Fibroblast of mammary gland (primary cell): ENCODE data around the gene CACNA1B.
"Not testable (repeated sequence)": the region's sequence is repeated elsewhere in the genome, so short reads cannot be mapped to it uniquely, and the experiment has no call there.

Experiments
- DNase-seq: peaks from one replicate; pipeline ENCODE4 v3.0.0-alpha.2; 2010; ENCODE audit warnings: low read depth
- H3K4me3 ChIP-seq: 2 replicates; pipeline ENCODE4 v1.5.1; 2011; ENCODE audit warnings: low read depth, mild to moderate bottlenecking, low read length, moderate library complexity; ENCODE audit not compliant: control insufficient read depth
- CTCF ChIP-seq: conservative IDR thresholded peaks from 2 replicates; pipeline ENCODE4 v1.5.1; 2011; ENCODE audit warnings: low read depth, low read length, inconsistent platforms; ENCODE audit not compliant: control insufficient read depth, insufficient read depth

Gene CACNA1B

DNA sequence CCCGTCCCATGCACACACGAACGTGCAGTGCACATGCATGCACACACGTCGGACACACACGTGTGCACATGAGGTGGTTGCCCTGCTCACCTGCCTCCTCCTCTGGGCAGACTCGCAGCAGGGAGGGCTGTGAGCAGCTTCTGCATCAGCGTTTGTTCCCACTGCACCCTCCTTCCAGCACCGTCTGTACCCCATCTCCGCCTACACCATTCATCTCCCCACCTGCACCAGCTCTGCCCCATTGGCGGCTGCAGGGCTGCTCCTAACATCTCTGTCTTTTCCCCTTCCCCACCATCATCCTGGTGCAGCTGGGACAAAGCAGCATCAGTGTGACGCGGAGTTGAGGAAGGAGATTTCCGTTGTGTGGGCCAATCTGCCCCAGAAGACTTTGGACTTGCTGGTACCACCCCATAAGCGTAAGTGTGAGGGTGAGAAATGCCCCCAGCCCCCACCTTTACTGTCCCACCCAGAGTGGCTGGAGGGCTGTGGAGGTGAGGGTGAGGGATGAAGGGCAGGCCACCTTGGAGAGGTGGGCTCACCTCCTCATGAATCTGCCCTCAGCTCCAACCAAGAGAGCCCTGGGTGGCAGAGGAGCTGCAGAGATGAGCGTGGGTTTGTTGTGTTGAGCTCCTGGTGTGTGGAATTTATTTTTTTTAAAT is 234.6 kb downstream of the CACNA1B start:
- TF ChIP-seq CTCF: no peak
- H3K4me3 ChIP-seq: no peak overlapping the region
- no peak for DNase-seq

GRCh38 chr9:138112791-138113600 is 235.4 kb downstream of the CACNA1B start:
- no peak for TF ChIP-seq CTCF
- H3K4me3 ChIP-seq: no peak overlapping the region
- DNase-seq: no peak

DNA sequence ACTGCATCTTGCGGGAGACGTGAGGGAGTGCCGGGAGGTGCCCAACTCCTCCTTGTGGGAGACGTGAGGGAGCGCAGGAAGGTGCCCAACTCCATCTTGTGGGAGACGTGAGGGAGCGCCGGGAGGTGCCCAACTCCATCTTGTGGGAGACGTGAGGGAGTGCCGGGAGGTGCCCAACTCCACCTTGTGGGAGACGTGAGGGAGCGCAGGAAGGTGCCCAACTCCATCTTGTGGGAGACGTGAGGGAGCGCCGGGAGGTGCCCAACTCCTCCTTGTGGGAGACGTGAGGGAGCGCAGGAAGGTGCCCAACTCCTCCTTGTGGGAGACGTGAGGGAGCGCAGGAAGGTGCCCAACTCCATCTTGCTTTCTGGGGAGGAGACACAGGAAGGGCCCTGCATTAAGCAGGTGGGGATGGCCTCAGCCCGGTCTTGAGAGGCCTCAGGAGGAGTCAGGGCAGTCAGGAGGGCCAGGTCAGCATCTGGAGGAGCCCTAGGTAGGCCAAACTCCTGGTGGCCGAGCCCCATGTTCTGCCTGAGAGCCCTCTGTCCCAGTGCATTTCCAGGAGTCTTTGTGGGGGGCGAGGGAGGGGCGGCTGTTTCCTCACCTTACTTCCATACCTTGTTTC is 236.2 kb downstream of the CACNA1B start:
- DNase-seq, H3K4me3 ChIP-seq: not testable (repeated sequence)

DNA sequence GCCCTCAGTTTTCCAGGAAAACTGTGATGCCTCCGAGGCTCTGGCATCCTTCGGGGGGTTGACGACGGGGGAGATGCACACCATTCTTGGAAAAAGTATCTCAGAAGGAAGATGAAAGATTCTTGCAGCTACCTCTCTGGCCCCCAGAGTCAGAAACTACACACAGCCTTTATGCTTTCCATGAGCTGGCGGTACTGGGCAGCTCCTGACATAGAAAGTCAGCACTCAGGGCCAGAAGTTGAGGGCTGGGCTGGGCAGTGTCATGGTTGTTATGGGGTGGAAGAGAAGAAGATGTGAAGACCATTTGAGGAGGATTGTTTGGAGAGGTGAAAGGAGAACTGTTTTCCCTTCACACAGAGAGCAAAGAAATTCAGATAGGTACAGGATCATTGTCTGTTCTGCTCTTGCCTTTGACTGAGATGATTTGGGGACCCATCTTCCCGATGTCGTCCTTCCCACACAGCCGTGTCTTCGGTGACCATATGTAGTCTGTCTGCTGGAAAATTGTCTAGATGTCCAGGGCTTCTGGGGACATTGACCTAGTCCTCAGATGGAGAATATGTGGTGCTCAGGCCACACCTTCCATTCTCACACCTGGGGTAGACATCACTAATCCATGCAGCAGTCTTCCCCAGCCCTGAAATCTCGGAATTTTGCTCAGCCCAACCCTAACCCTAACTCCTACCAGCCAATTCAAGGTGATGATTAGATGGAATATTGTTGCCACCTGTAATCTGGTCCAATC is 237.1 kb downstream of the CACNA1B start:
- no peak for TF ChIP-seq CTCF
- DNase-seq: no peak
- H3K4me3 ChIP-seq: no peak overlapping the region

DNA sequence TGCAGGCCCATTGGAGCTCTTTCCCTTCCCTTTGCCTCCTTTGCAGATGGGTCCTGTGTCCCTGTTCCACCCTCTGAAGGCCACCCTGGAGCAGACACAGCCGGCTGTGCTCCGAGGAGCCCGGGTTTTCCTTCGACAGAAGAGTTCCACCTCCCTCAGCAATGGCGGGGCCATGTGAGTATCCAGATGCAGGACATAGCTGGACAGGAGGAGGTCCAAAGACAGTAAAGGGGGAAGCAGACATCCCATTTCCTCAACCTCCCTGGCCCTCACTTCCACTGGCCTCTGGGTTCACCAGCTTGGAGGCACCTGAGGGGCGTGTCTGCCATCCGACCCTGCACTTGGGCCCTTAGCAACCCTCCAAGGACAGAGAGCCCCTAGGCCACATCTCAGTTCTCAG is 237.9 kb downstream of the CACNA1B start:
- no peak for DNase-seq
- TF ChIP-seq CTCF: no peak
- no peak overlapping the region for H3K4me3 ChIP-seq

DNA sequence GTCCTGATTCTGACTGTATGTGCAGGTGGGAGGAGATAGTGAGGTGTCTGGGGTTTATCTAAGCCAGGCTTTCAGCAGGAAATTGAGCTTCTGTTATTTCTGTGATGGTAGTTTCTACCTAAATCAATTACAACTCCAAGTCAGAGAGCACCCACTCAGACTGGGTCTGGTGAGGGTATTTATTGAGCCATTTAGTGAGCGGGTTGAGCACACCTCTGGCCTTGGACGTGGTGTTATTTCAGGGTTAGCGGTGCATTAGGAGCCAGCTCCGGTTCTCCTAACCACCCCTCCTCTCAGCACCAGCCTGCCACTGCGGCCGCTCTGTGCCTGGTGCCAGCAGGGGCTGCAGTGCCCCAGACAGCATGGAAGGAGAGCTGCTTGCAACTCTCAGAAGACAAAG is 238.9 kb downstream of the CACNA1B start:
- no peak for TF ChIP-seq CTCF
- H3K4me3 ChIP-seq: no peak overlapping the region
- DNase-seq: no peak

GRCh38 chr9:138117101-138117750 is 239.6 kb downstream of the CACNA1B start:
- no peak for DNase-seq
- TF ChIP-seq CTCF: no peak
- no peak overlapping the region for H3K4me3 ChIP-seq
